Skin of body (tissue), 2 donors: ENCODE measurements around the gene GNRHR. TPM values are rescaled to one million over a fixed set of nuclear protein-coding genes. Genes with fewer than 3 reads are reported as not detected.
"Not testable (repeated sequence)": the region's sequence is repeated elsewhere in the genome, so short reads cannot be mapped to it uniquely, and the experiment has no call there.

Experiments
- DNase-seq: peaks from one replicate; lab custom pipeline; 2025; lab: John Stamatoyannopoulos, UW
- total RNA-seq: library from RNA; depleted of rRNA; stranded (reverse); fragments of >200 nt; gene quantifications from one replicate; pipeline ENCODE4 v1.2.3, GENCODE V29; 2014

Gene GNRHR
- total RNA-seq, result not detected

DNA sequence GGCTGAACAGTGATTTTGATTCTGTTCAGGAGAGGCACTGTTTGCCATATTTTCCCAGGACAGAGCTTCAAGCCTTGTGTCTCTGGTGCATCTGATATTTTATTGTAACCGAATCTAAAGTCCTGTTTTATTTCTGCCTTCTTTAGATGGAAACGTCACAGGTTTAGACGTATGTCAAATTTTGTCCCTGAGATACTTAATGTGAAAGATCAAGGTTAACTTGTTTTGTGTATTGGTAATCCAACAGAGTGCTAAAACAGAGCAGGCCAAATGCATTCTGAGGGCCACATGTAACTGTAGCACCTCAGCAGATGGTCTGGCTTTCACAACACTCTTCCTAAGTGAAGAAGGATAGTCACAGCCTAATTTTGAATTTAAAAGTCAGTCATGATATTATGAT lies at the start of gene GNRHR:
GNRHR (minus strand) TSS at position 101 of the 400 bp plus-strand sequence; CDS start at position 48, 53 bp downstream.
- DNase-seq, result no peak

DNA sequence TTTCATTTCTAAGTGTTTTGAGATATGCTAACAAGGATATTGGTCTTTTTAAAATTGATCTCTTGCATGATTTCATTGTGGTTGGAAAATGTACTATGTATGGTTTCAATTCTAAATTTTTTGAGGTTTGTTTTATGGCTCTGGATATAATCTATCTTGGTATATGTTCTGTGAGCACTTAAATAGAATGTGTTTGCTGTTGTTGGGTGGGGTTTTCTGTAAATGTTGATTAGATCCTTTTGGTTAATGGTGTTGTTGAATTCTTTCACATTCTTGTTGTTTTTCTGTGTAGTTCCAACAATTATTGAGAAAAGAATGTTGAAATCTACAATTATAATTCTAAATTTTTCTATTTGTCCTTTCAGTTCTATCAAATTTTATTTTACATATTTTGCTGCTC lies 42.6 kb upstream of the GNRHR start:
- DNase-seq, result no peak

DNA sequence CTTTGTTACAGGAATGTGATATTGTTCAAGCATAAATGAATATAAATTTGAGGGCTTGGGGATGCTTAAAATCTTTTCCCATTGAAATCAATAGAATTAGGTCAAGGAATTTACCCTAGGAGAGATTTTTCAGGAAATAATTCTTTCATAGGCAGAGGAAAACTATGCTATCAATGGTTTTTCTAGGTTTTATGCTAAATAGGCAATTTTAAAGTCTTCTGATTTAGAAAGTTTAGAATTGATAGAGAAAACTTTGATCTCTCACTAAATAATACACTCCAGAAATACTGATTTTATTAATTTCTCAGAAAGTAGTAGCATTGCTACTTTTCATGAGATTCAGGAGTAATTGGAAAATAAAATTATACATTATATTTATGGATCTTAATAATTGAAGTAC lies 36.5 kb upstream of the GNRHR start:
- DNase-seq, result no peak

GRCh38 chr4:67787311-67787710 lies 33.1 kb upstream of the GNRHR start:
- no peak for DNase-seq

DNA sequence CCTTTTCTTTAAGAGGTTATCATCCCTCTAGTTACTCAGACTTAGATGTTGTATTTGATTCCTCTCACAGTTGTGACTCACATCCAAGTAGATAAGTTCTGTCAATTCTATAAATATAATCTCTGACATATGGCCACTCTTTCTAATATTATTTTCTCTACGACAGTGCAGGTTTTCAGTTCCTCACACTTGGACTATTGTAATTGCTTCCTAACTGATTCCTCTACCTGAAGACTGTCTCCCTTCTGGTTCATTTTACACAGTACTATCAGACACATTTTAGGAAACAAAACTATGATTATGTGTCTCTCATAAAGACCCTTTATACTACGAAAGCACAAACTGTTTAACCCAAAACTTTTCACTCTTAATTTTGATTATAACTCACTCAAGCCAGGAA lies 31.3 kb upstream of the GNRHR start:
- no peak for DNase-seq

- DNase-seq, result no peak
Observed at GRCh38 chr4:67779631-67780030, 25.4 kb upstream of the GNRHR start.

- no peak for DNase-seq
Observed at GRCh38 chr4:67776746-67777145, 22.6 kb upstream of the GNRHR start.

DNA sequence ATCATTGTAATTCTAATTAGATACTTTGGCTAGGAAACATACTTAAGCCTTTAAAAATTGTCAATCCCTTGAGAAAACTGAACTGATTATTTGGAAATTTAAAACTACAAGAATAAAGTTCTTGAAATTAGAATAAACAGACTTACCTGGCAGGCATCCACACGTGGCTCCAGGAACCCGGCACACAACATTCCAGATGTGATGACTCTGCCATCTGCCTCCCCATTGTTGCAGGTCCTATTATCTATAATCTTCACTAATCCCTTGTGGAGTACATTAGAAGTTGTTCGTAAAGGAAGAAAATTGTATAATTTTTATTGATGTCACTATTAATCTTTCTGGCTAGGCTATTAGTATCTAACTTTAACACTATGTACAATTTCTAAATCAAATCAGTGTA lies 16.2 kb upstream of the GNRHR start:
- DNase-seq, result no peak

GRCh38 chr4:67765928-67766327 lies 11.7 kb upstream of the GNRHR start:
- no peak for DNase-seq

DNA sequence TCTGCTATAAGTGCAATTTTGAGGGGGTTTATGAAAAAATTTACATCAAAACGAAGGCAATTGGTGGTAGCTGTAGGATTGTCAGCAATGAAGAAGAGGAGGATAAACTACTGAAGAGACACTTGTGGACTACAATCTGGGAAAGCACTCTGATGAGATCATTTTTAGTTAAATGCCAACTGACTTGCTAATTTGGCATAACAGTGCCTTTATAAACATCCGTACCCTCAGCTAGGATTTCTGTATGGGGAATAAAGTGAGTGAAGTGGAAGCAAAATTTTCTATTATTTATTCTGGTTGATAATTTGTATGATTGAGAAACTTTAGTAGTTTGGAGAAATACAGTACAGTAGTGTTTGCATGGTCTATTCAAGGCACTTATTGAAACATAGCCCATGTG lies 11.2 kb upstream of the GNRHR start:
- no peak for DNase-seq

GRCh38 chr4:67764183-67764582 lies 10.0 kb upstream of the GNRHR start:
- DNase-seq, result no peak

- DNase-seq, result no peak
Observed at GRCh38 chr4:67762086-67762485, 7.9 kb upstream of the GNRHR start.

- not testable (repeated sequence) for DNase-seq
Observed at GRCh38 chr4:67756991-67757390, 2.8 kb upstream of the GNRHR start.

GRCh38 chr4:67755974-67756373 lies 1.8 kb upstream of the GNRHR start:
- DNase-seq, result no peak

- DNase-seq, result no peak
Observed at GRCh38 chr4:67751260-67751659, 2.9 kb downstream of the GNRHR start.

- no peak for DNase-seq
Observed at GRCh38 chr4:67750691-67751090, 3.5 kb downstream of the GNRHR start.

DNA sequence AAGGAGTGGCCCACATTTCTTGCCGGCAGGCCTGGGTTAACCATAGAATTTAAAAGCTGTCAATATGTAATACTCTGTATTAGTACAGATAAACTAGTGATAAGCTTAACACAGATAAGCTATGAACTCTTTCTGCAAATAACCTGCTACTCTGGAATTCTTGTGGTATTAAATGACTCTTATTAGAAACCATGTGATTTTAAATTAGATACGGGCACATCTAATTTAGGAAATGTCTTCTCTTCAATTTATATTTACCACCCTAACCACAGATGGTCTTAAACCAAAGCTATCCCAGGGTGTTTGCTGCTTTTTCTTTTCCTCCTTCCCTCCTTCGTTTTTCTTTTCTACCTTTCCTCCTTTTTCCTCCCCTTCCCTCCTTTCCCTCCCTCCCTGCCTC lies 4.9 kb downstream of the GNRHR start:
- no peak for DNase-seq

DNA sequence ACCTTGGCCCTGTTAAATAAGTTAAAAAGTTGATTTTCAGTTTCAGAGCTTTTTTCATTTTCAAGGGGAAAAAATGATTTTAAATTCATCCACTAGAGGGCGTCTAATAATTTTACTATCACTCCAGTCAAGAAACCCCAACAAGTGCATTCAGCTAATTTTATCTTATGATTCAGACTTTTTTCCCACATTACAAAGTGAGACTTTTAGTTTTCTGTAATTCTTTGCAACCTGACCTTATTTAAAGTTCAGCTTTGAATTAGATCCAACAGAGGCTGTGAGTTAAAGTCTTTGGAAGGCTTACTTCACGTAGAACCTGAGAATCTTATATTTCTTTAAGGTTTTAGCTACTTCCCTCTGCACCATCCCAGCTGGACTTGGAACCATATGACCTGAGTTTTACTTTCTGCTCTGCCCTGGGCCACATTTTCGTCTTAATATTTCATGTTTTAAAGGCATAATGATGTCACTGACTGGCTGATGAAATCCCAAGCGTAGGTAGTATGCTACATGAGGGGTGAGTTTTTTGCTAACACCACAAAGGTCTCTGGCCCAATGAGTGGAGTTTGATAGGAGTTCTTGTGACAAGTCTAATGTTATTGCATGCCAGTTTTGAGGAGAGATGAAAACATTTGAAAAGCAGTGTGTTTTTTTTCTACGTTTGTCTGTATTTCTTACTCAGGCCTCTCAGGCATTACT lies 7.2 kb downstream of the GNRHR start:
- DNase-seq, result no peak

- no peak for DNase-seq
Observed at GRCh38 chr4:67744561-67745283, 9.5 kb downstream of the GNRHR start.

GRCh38 chr4:67743194-67743593 lies 11.0 kb downstream of the GNRHR start:
- no peak for DNase-seq

DNA sequence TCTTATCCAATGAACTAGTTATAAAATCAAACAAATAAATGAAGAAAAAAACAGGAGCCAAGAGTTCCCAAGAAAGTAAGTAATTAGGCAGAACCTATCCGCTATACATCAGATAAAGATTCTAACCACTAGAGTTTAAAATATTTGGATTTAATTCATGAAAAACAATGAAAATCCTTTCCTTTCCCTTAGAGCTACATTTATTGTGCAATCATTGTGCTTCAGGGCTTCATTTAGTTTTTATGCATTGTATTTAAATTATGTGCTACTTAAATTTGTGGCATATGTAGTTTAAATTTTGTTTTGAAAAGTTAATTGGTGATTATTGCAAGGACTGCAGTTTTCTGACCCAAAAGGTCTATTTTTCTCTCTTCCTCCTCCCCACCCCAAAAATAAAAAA lies 17.9 kb downstream of the GNRHR start:
- DNase-seq, result no peak

GRCh38 chr4:67735325-67735724 lies 18.9 kb downstream of the GNRHR start:
- DNase-seq, result no peak

DNA sequence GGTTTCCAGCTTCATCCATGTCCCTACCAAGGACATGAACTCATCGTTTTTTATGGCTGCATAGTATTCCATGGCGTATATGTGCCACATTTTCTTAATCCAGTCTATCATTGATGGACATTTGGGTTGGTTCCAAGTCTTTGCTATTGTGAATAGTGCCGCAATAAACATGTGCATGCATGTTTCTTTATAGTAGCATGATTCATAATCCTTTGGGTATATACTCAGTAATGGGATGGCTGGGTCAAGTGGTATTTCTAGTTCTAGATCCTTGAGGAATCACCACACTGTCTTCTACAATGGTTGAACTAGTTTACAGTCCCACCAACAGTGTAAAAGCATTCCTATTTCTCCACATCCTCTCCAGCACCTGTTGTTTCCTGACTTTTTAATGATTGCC lies 23.7 kb downstream of the GNRHR start:
- not testable (repeated sequence) for DNase-seq
